Fibroblast of villous mesenchyme (primary cell): ENCODE measurements around the gene LRRK1. TPM values are rescaled to one million over a fixed set of nuclear protein-coding genes. Genes with fewer than 3 reads are reported as not detected.

Experiments used
- DNase-seq: peaks from one replicate; pipeline ENCODE4 v3.0.0-alpha.2; 2010; ENCODE audit warnings: low read depth
- H3K4me3 ChIP-seq: 2 replicates; pipeline ENCODE4 v1.5.1; 2011; ENCODE audit warnings: low read depth, mild to moderate bottlenecking, low read length
- total RNA-seq: library from RNA; depleted of rRNA; stranded (reverse); fragments of >200 nt; gene quantifications from 2 replicates; pipeline ENCODE4 v1.2.3, GENCODE V29; 2012
- TF ChIP-seq, protein P1 (sequence below): IDR thresholded peaks from 2 replicates; pipeline ENCODE4 v1.5.1; 2012; ENCODE audit warnings: low read depth, mild to moderate bottlenecking, low read length; ENCODE audit not compliant: insufficient read depth

The LRRK1 gene
- total RNA-seq, 1 donor = 10.8 TPM

DNA sequence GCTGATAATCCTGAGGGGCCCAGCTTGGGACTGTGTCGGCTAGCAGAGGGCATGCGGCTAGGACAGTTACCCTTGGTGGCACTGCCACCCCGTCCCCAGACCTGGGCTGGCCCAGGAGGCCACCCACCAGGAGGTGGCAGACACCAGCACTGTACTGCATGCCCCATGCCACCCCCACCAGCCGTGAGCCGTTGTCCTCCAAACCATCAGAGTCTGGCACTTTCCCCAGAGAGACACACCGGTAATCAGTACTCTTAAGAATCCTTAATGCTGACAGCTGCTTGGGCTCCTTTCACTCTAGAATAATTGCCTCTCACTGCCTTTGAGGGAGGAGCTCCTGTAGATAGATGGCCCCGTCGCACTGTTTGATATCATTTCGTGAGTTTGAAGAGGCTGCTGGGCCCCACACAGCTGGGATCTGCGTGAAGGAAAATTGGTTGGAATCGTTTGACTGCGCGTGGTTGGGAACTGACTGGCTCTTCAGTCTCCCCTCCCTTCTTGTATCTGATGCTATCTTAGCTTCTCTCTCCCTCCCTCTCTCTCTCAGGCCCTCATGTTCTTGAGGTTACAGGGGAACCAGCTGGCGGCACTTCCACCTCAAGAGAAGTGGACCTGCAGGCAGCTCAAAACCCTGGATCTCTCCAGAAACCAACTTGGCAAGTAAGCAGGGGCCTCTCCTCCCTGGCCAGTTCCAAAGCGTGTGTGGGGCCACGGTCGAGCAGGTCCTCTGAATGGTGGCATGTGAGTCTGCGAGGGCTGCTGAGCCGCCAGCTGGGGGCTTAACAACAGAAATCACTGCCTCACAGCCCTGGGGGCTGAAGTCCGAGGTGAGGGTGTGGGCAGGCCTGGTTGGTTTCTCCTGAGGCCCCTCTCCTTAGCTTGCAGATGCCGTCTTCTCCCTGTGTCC lies 94.9 kb downstream of the LRRK1 start:
- no peak overlapping the region for H3K4me3 ChIP-seq
- TF ChIP-seq, protein P1, sequence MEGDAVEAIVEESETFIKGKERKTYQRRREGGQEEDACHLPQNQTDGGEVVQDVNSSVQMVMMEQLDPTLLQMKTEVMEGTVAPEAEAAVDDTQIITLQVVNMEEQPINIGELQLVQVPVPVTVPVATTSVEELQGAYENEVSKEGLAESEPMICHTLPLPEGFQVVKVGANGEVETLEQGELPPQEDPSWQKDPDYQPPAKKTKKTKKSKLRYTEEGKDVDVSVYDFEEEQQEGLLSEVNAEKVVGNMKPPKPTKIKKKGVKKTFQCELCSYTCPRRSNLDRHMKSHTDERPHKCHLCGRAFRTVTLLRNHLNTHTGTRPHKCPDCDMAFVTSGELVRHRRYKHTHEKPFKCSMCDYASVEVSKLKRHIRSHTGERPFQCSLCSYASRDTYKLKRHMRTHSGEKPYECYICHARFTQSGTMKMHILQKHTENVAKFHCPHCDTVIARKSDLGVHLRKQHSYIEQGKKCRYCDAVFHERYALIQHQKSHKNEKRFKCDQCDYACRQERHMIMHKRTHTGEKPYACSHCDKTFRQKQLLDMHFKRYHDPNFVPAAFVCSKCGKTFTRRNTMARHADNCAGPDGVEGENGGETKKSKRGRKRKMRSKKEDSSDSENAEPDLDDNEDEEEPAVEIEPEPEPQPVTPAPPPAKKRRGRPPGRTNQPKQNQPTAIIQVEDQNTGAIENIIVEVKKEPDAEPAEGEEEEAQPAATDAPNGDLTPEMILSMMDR = no peak
- DNase-seq = no peak

DNA sequence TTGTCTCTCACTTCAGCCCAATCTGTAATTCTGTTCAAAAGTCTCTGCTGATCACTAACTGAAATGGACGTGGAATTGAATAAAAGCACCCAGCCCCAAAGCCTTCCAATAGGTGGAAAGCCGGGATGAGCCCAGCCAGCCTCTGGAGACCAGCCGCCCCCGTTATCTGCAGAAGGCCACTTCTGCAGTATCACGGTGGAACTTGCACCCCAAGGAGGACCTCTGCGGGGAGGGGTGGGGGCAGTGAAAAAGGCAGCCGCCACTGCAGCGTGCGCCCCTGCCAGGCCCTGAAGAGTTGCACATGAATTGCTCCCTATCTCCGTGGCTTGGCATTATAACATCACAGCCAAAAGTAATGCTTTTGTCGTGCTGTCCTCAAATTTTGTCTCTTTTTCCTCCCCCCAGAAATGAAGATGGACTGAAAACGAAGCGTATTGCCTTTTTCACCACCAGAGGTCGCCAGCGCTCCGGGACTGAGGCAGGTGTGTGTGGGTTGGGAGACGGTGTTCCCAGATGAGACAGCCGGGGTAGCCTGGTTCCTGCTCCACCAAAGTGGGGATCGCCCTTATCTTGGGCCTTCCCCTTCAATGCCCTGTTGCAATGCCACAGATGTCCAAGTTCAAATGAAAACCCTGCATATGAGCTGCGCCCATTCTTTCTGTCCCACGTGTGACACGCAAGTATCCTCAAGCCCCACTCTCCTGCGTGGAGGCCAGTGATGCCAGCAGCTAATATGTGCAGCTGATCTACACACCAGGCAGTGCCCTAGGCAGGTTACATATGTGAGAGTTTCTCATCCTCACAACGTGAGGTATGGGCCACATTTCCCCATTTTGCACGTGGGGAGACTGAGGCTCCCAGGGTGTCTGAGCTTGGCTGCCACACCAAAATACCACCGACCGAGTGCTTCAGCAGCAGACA lies 96.0 kb downstream of the LRRK1 start:
- TF ChIP-seq, protein P1 = peak; percentile 96
- H3K4me3 ChIP-seq = no peak overlapping the region
- DNase-seq = peak; percentile 79

- TF ChIP-seq, protein P1 = no peak
- H3K4me3 ChIP-seq = no peak overlapping the region
- DNase-seq = no peak
Measured at GRCh38 chr15:101016581-101016980, 97.4 kb downstream of the LRRK1 start.

DNA sequence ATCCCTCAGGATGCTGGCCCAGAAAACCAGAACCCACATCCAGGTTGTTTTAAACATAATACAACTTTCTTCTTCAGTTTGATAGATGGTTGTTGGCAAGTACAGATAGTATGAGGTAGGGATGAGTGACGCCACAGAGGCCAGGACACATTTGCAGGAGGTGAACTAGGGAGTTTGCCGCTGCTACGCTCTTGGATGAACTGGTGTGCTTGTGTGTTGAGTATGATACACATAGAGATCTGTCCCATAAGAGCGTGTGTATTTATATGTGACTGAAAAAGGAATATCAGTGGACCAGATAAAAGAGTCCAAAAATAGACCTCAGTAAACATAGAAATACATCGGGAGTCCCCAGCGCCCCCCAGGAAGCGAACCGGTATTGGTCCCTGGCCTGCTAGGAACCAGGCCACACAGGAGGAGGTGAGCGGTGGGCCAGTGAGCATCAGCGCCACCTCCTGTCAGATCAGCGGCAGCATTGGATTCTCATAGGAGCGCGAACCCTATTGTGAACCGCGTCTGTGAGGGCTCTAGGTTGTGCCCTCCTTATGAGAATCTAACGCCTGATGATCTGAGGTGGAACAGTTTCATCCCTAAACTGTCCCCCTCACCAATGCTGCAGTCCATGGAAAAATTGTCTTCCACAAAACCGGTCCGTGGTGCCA lies 98.1 kb downstream of the LRRK1 start:
- DNase-seq = no peak
- TF ChIP-seq, protein P1 = peak; percentile 20
- no peak overlapping the region for H3K4me3 ChIP-seq

- TF ChIP-seq, protein P1 = no peak
- peak; percentile 82 for DNase-seq
- H3K4me3 ChIP-seq = no peak overlapping the region
Measured at GRCh38 chr15:101018016-101018415, 98.9 kb downstream of the LRRK1 start.

DNA sequence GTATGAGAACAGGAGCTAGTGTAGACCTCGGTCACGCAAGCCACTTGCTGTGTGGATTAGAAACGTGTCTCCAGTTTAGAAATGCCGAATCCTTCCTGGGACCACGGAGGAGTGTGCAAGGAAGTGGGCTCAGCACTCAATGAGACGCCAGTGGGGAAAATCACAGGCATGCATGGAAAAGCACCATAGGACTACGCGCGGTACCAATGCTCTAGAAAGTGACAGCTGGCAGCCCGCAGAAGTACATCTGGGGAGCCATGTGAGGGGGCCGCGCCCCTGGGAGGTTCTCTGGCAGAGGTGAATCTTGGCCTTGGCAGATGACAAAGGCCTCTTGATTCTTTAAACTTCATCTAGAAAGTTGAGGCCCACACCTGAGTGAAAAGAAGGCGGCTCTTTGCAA lies 99.3 kb downstream of the LRRK1 start:
- DNase-seq = no peak
- TF ChIP-seq, protein P1 = no peak
- H3K4me3 ChIP-seq = no peak overlapping the region
